Measurements from ENCODE around the gene SLC6A11.
A peak's percentile ranks its signal among the peaks of the same experiment; 100 is the strongest.

SLC6A11 gene

GRCh38 chr3:10845001-10845761 lies 29.2 kb downstream of the SLC6A11 start:
- no peak for DNase-seq

- DNase-seq, result no peak
These were observed 30.0 kb downstream of the SLC6A11 start for GRCh38 chr3:10845839-10846656.

- no peak for DNase-seq
These were observed 30.6 kb downstream of the SLC6A11 start for GRCh38 chr3:10846657-10846975.

- DNase-seq, result no peak
These were observed 32.2 kb downstream of the SLC6A11 start for GRCh38 chr3:10848261-10848660.

- DNase-seq, result no peak
These were observed 36.2 kb downstream of the SLC6A11 start for GRCh38 chr3:10852066-10852808.

GRCh38 chr3:10855083-10855870 lies 39.2 kb downstream of the SLC6A11 start:
- no peak for DNase-seq

- DNase-seq, result no peak
These were observed 40.0 kb downstream of the SLC6A11 start for GRCh38 chr3:10855871-10856662.

GRCh38 chr3:10857235-10857634 lies 41.2 kb downstream of the SLC6A11 start:
- DNase-seq, result no peak

GRCh38 chr3:10858091-10858490 lies 42.1 kb downstream of the SLC6A11 start:
- DNase-seq, result no peak

- peak; percentile 11 for DNase-seq
These were observed 51.4 kb downstream of the SLC6A11 start for GRCh38 chr3:10867384-10867783.

- no peak for DNase-seq
These were observed 53.4 kb downstream of the SLC6A11 start for GRCh38 chr3:10869460-10869859.

GRCh38 chr3:10870296-10870695 lies 54.3 kb downstream of the SLC6A11 start:
- no peak for DNase-seq

GRCh38 chr3:10873415-10873814 lies 57.4 kb downstream of the SLC6A11 start:
- DNase-seq, result no peak

GRCh38 chr3:10875914-10876313 lies 59.9 kb downstream of the SLC6A11 start:
- DNase-seq, result no peak

GRCh38 chr3:10876661-10877060 lies 60.6 kb downstream of the SLC6A11 start:
- no peak for DNase-seq

GRCh38 chr3:10882851-10883250 lies 66.8 kb downstream of the SLC6A11 start:
- no peak for DNase-seq

- no peak for DNase-seq
These were observed 67.6 kb downstream of the SLC6A11 start for GRCh38 chr3:10883478-10884234.

GRCh38 chr3:10887015-10887414 lies 71.0 kb downstream of the SLC6A11 start:
- DNase-seq, result no peak

- DNase-seq, result no peak
These were observed 72.6 kb downstream of the SLC6A11 start for GRCh38 chr3:10888518-10889090.

GRCh38 chr3:10889206-10889960 lies 73.4 kb downstream of the SLC6A11 start:
- DNase-seq, result no peak
